NCI-H748 treated with DMSO at 0.1 percent for 48 hours (cell line): ENCODE data around the gene KCND3.

Source experiments
- DNase-seq: peaks from one replicate; lab custom pipeline; 2025; lab: John Stamatoyannopoulos, UW

The KCND3 gene

DNA sequence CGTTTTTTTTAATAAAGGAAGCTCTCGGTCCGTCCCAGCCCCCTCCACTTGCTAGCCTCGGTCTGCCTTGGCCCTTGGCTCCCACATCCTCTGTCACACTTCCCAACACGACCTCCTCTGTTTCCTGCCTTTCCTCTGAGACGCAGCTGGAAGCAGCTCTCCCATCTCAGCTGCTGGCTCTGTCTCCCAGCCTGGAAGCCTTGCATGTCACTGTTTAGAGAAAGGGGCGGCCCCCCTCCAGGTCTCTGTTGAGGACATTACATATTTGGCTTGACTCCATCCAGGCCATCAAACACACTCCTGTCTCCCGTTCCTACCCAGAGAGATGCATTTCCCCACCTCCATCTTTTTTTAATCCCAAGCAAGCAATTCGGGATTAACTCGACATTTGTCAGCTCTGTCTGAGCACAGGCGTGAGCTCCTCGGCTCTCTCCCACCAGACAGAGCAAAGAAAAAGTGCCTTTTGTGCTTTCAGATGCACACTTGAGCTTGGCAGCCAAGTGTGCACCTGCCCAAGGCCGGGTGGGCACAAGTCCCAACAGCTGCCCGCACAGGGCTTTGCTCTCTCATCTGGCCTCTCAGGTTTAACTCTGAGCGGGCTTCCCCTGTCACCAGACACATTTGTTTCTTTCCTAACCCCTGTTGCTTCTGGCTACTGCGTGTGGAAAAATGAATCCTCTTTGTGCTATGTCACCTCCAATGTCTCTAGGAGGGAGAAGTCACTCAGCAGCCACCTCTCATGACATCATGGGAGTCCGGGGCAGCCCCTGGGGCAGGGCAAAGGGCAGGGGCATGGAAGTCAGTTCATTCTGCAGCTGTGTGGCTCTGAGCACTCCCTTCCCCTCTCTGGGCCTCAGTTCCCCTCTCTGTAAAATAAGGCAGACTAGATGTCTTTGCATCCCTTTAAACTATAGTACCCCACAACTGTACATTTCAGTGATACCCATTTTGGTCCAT, 108.3 kb downstream of the KCND3 start:
- DNase-seq, result no peak

- no peak for DNase-seq
Measured at GRCh38 chr1:111879081-111879480, 110.4 kb downstream of the KCND3 start.

GRCh38 chr1:111878649-111879048, 110.8 kb downstream of the KCND3 start:
- no peak for DNase-seq

GRCh38 chr1:111878091-111878490, 111.4 kb downstream of the KCND3 start:
- no peak for DNase-seq

- no peak for DNase-seq
Measured at GRCh38 chr1:111876631-111877030, 112.8 kb downstream of the KCND3 start.

GRCh38 chr1:111875640-111876039, 113.8 kb downstream of the KCND3 start:
- DNase-seq, result no peak

- no peak for DNase-seq
Measured at GRCh38 chr1:111873460-111874030, 115.9 kb downstream of the KCND3 start.

GRCh38 chr1:111870181-111870580, 119.3 kb downstream of the KCND3 start:
- no peak for DNase-seq

- DNase-seq, result no peak
Measured at GRCh38 chr1:111867868-111868440, 121.5 kb downstream of the KCND3 start.

DNA sequence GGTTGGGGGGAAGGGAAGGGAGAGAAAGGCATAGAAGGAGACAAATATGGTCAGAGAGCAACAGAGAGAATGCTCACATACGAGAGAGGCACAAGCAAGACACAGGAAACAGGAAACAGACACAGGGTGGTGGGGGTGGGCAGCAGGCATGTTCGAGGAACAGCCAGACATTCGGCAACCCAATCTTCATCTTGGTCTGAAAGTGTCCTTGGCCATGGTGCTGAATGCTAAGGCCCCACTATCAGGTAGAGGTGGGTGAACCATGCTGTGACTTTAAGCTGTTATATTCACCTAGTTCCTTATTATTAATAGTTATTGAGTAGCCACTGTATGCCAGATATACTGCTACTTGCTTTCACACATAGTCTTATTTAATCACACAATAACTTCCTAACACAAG, 124.6 kb downstream of the KCND3 start:
- no peak for DNase-seq

GRCh38 chr1:111863401-111863800, 126.1 kb downstream of the KCND3 start:
- DNase-seq, result no peak

GRCh38 chr1:111862599-111862998, 126.9 kb downstream of the KCND3 start:
- no peak for DNase-seq

DNA sequence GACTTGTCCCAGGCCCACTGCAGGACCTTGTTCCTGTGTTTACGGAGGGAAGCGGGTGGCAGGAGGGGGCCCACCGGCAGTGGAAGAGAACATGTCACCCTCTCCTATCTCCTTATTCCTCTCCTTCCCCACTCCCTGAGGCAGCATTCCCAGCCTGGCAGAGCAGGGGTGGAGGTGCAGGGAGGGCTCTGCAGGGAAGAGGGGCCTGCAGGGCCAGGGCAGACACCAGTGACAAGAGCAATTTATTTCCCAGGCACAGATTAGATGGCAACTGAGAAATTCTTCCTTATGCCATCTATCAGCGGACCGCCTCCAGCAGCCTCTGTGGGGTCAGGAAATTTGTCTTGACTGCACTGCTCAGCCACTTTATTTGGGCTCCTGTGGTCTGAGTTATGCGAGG, 127.9 kb downstream of the KCND3 start:
- no peak for DNase-seq

- no peak for DNase-seq
Measured at GRCh38 chr1:111857194-111857651, 132.2 kb downstream of the KCND3 start.

DNA sequence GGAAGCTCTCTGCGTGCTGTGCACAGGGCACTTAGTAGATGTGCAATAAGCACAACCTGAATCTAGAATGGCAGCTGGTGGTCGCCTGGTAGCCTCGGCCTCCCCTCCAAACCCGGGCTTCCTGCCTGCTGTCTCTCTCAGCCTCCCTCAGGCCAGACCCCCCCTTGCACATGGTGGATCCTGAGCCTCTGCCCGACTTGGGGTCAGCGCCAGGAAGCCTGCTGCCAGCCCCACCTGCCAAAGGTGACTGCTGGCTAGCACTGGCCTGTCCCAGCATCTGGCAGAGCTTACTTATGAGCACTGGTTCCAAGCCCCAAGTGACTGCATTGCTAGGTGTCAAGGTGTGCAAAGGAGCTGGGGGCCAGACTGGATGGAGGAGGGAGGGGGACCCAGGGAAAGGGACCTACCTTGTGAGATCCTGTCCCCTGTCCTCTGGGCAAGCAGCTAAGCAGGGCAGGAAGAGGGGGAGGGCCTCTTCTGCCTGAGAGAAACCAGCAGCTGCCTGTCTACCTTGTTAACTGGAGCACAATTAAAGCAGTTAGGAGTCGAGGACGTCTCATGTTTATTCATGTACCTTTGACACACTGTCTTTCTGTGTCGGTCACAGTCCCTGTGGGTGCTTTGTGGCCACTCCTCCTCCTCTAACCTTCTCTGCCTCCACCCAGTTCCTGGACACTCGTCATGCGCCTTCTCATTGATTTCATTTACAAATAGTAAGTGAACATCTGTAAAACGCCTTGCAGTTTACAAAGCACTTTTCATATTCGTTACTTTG, 132.9 kb downstream of the KCND3 start:
- peak; percentile 65 for DNase-seq

DNA sequence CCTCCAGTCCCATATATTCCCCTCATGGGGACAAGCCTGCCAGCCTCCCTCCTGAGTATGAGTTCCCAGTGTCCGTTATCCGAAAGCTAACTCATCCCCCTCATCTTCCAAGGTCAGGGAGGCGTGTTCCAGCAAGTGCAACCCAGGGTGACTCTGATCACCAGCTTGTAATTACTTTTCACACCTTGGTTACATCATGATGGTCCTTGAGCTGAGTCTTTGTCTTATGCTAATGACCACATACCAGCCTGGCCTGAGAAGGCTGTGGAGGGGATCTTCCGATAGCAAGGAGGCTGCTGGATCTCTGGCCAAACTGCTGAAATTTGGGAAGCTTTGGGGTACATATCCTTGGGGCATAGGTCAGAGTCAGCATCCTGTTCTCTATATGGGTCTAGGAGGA, 134.2 kb downstream of the KCND3 start:
- DNase-seq, result no peak

DNA sequence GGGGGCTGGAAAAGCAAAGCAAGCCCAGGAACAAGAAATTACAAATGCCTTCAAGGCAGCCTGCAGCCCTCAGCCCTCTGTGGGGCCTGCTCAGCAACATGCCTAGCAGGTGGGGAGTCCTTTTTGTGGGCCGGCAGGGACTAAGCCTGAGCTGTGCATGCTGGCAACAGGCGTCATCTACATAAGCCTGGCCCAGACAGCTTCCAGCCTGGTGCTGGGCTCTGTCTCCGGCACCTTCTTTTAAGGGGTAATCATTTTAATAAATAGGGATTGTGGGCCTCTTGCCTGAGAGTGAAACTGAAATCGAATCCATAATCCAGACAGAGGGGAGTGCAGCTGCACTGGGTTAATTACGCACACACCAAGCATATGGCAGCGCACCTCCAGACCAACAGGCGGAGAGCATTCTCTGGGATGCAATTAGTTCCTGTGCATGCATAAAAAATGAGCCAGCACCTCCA, 137.2 kb downstream of the KCND3 start:
- DNase-seq, result no peak

- no peak for DNase-seq
Measured at GRCh38 chr1:111851552-111851951, 137.9 kb downstream of the KCND3 start.

GRCh38 chr1:111850109-111850508, 139.4 kb downstream of the KCND3 start:
- DNase-seq, result no peak

GRCh38 chr1:111848852-111849545, 140.5 kb downstream of the KCND3 start:
- DNase-seq, result no peak

DNA sequence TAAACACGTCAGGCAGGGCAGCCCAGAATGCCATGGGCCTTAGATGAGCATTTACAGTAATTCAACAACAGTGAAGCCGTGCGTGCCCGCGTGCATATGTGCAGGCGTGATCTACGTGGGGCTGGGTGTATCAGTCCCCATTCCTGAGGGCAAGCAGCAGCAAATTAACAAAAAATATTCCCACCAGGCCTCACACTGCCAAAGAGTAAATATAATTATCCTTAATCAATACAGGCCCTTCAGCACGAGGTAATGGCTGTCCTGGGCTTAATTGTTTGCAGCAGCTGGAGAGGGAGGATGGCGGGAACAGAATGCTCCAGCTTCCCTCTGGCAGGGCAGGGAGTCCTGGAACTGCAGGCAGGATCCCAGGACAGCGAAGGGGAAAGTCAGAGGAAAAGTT, 142.0 kb downstream of the KCND3 start:
- DNase-seq, result peak; percentile 80

DNA sequence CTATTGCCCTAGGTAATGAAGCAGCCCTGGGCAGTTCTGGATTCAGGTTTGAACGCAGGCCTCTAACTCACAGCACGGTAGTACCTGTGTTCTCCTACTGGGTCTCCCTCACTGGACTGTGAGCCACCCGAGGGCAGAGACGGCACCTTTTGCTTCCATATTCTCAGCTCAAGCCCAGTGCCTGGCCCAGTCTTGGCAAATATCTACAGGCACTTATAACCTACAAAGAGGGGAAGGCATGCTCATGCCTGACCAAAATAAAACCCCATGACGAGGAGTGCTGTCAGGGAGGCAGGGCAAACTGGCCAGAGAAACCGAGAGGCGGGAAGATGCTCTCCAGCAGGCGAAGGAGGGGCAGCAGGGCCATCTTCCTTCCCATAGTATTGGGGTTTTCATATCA, 142.6 kb downstream of the KCND3 start:
- no peak for DNase-seq
